IMR-90 (cell line): Measurements from ENCODE around the gene CHPF. TPM values are rescaled to one million over a fixed set of nuclear protein-coding genes. Genes with fewer than 3 reads are reported as not detected.
A peak's percentile ranks its signal among the peaks of the same experiment; 100 is the strongest.

Experiments used
- ATAC-seq: fragments of 200-7000 bp; cut with Tn5 transposase; 2 replicates; pipeline ENCODE4 v1.9.1; 2020; ENCODE audit warnings: low read depth, mild to moderate bottlenecking, moderate library complexity
- Bru-seq: library from RNA; stranded (reverse); fragments of 400-500 nt; gene quantifications from one replicate; lab custom pipeline; 2021; lab: Mats Ljungman, UMichigan
- BruChase-seq, 2 experiments: library from RNA; stranded (reverse); fragments of 400-500 nt; gene quantifications; one replicate each; lab custom pipeline; 2021; lab: Mats Ljungman, UMichigan
- BruUV-seq: library from RNA; stranded (reverse); fragments of 400-500 nt; replicated peaks from 2 replicates; lab custom pipeline; 2021; lab: Mats Ljungman, UMichigan
- CTCF ChIA-PET: fragments of 300-600 bp; formaldehyde crosslinking; extraction: SDS; loops from one replicate; lab custom pipeline; 2021; ENCODE audit warnings: antibody characterized with exemption; lab: Yijun Ruan, JAX
- POLR2A ChIA-PET: fragments of 300-600 bp; sonication (Branson Sonifier 250); formaldehyde crosslinking; loops from one replicate; lab custom pipeline; 2022; ENCODE audit warnings: antibody characterized with exemption; ENCODE audit not compliant: unreplicated experiment; lab: Charles Lee
- DNase-seq: peaks from one replicate; pipeline ENCODE4 v3.0.0; 2013
- H2AFZ ChIP-seq: replicated peaks from 2 replicates; pipeline ENCODE3; 2013; ENCODE audit warnings: low read length, mild to moderate bottlenecking; ENCODE audit not compliant: poor library complexity
- H2AK5ac ChIP-seq: 2 replicates; pipeline ENCODE4 v1.6.1; 2013; ENCODE audit warnings: low read depth, low read length, inconsistent platforms
- H2AK9ac ChIP-seq: replicated peaks from 2 replicates; pipeline ENCODE3; 2013; ENCODE audit warnings: mild to moderate bottlenecking, low read depth, low read length, moderate library complexity; ENCODE audit not compliant: poor library complexity
- H2BK120ac ChIP-seq: 2 replicates; pipeline ENCODE4 v1.6.1; 2013; ENCODE audit warnings: low read depth, low read length, inconsistent platforms
- H2BK15ac ChIP-seq: 3 replicates; pipeline ENCODE4 v1.6.1; 2013; ENCODE audit warnings: low read depth, low read length, inconsistent platforms
- H2BK20ac ChIP-seq: 2 replicates; pipeline ENCODE4 v1.6.1; 2013; ENCODE audit warnings: low read depth, mild to moderate bottlenecking, inconsistent platforms, low read length, moderate library complexity
- H2BK5ac ChIP-seq: 2 replicates; pipeline ENCODE4 v1.6.1; 2013; ENCODE audit warnings: mild to moderate bottlenecking, low read depth, low read length, inconsistent platforms; ENCODE audit not compliant: poor library complexity, severe bottlenecking
- H3K14ac ChIP-seq: replicated peaks from 2 replicates; pipeline ENCODE4 v1.6.1; 2013; ENCODE audit warnings: low read depth, low read length, inconsistent platforms
- H3K18ac ChIP-seq: 2 replicates; pipeline ENCODE4 v1.6.1; 2013; ENCODE audit warnings: low read depth, low read length, control low read depth
- H3K23ac ChIP-seq: 2 replicates; pipeline ENCODE4 v1.6.1; 2013; ENCODE audit warnings: low read depth, low read length, inconsistent platforms
- H3K27ac ChIP-seq: 2 replicates; pipeline ENCODE4 v1.5.1; 2013; ENCODE audit warnings: mild to moderate bottlenecking, control low read depth, low read length; ENCODE audit not compliant: insufficient read depth
- H3K27me3 ChIP-seq: 2 replicates; pipeline ENCODE4 v1.6.1; 2013; ENCODE audit warnings: low read length; ENCODE audit not compliant: control insufficient read depth, insufficient read depth
- H3K36me3 ChIP-seq: 2 replicates; pipeline ENCODE4 v1.6.1; 2013; ENCODE audit warnings: low read length, mixed read lengths; ENCODE audit not compliant: control insufficient read depth, insufficient read depth
- H3K4ac ChIP-seq: 2 replicates; pipeline ENCODE4 v1.6.1; 2013; ENCODE audit warnings: low read depth, low read length, inconsistent platforms
- H3K4me1 ChIP-seq: 2 replicates; pipeline ENCODE4 v1.6.1; 2013; ENCODE audit warnings: low read length, mixed read lengths; ENCODE audit not compliant: control insufficient read depth, insufficient read depth
- H3K4me2 ChIP-seq: 2 replicates; pipeline ENCODE4 v1.6.1; 2013; ENCODE audit warnings: low read depth, mild to moderate bottlenecking, control low read depth, low read length, moderate library complexity
- H3K4me3 ChIP-seq: 2 replicates; pipeline ENCODE4 v1.5.1; 2013; ENCODE audit warnings: low read depth, mild to moderate bottlenecking, control low read depth, low read length, moderate library complexity; ENCODE audit not compliant: insufficient read depth
- H3K56ac ChIP-seq: 2 replicates; pipeline ENCODE4 v1.6.1; 2013; ENCODE audit warnings: low read length, inconsistent platforms; ENCODE audit not compliant: insufficient read depth; ENCODE audit errors: extremely low read depth
- H3K79me1 ChIP-seq, 2 experiments: 2 replicates each; pipeline ENCODE4 v1.6.1; 2013; ENCODE audit warnings: low read length in 2 of 2, inconsistent platforms in 1 of 2, low read depth in 1 of 2
- H3K9ac ChIP-seq: 2 replicates; pipeline ENCODE4 v1.6.1; 2013; ENCODE audit warnings: low read depth, low read length, control low read depth
- H3K9me1 ChIP-seq: 2 replicates; pipeline ENCODE4 v1.6.1; 2013; ENCODE audit warnings: low read length, inconsistent platforms; ENCODE audit not compliant: insufficient read depth
- H3K9me3 ChIP-seq: 2 replicates; pipeline ENCODE4 v1.6.1; 2013; ENCODE audit warnings: low read length; ENCODE audit not compliant: control insufficient read depth, insufficient read depth
- H4K20me1 ChIP-seq: 2 replicates; pipeline ENCODE4 v1.6.1; 2013; ENCODE audit warnings: low read length, inconsistent platforms; ENCODE audit not compliant: insufficient read depth
- H4K5ac ChIP-seq: 2 replicates; pipeline ENCODE4 v1.6.1; 2013; ENCODE audit warnings: mild to moderate bottlenecking, low read depth, low read length, control low read depth
- H4K8ac ChIP-seq, 2 experiments: 2 replicates each; pipeline ENCODE4 v1.6.1; 2013; ENCODE audit warnings: low read depth in 2 of 2, low read length in 2 of 2, control low read depth in 1 of 2, inconsistent platforms in 1 of 2
- H4K91ac ChIP-seq: 2 replicates; pipeline ENCODE4 v1.6.1; 2013; ENCODE audit warnings: low read depth, low read length, inconsistent platforms; ENCODE audit not compliant: insufficient read depth
- BHLHE40 ChIP-seq: fragments of 150-350 bp; IDR thresholded peaks from 2 replicates; pipeline ENCODE4 v1.6.1; 2016; ENCODE audit warnings: mild to moderate bottlenecking, low read depth, low read length
- CEBPB ChIP-seq: IDR thresholded peaks from 2 replicates; pipeline ENCODE4 v1.6.1; 2012; ENCODE audit warnings: low read depth, low read length, improper control_type of control experiment
- CHD1 ChIP-seq: IDR thresholded peaks from 2 replicates; pipeline ENCODE4 v1.6.1; 2012; ENCODE audit warnings: low read depth, low read length, improper control_type of control experiment
- ELK1 ChIP-seq: fragments of 150-350 bp; IDR thresholded peaks from 2 replicates; pipeline ENCODE4 v1.6.1; 2016; ENCODE audit warnings: low read depth, mild to moderate bottlenecking, low read length, moderate library complexity, borderline replicate concordance
- FOS ChIP-seq: fragments of 150-350 bp; IDR thresholded peaks from 2 replicates; pipeline ENCODE4 v1.6.1; 2016; ENCODE audit warnings: low read depth, low read length
- MAFK ChIP-seq: IDR thresholded peaks from 2 replicates; pipeline ENCODE4 v1.6.1; 2012; ENCODE audit warnings: low read depth, low read length, improper control_type of control experiment
- MAZ ChIP-seq: IDR thresholded peaks from 2 replicates; pipeline ENCODE4 v1.6.1; 2012; ENCODE audit warnings: low read depth, mild to moderate bottlenecking, low read length, improper control_type of control experiment, moderate library complexity, borderline replicate concordance
- MXI1 ChIP-seq: IDR thresholded peaks from 2 replicates; pipeline ENCODE4 v1.6.1; 2012; ENCODE audit warnings: low read depth, mild to moderate bottlenecking, low read length, moderate library complexity, borderline replicate concordance
- NFE2L2 ChIP-seq: fragments of 150-350 bp; IDR thresholded peaks from 2 replicates; pipeline ENCODE4 v1.6.1; 2016; ENCODE audit warnings: low read depth, mild to moderate bottlenecking, low read length
- POLR2A ChIP-seq: IDR thresholded peaks from 2 replicates; pipeline ENCODE4 v1.6.1; 2012; ENCODE audit warnings: mild to moderate bottlenecking, low read depth, low read length
- RAD21 ChIP-seq: IDR thresholded peaks from 2 replicates; pipeline ENCODE4 v1.6.1; 2012; ENCODE audit warnings: low read length, improper control_type of control experiment
- RCOR1 ChIP-seq: IDR thresholded peaks from 2 replicates; pipeline ENCODE4 v1.6.1; 2012; ENCODE audit warnings: mild to moderate bottlenecking, low read length, improper control_type of control experiment; ENCODE audit not compliant: insufficient replicate concordance
- RFX5 ChIP-seq: IDR thresholded peaks from 2 replicates; pipeline ENCODE4 v1.8.0; 2012; ENCODE audit warnings: low read depth, mild to moderate bottlenecking, low read length, moderate library complexity
- USF2 ChIP-seq: fragments of 150-350 bp; IDR thresholded peaks from 2 replicates; pipeline ENCODE4 v1.6.1; 2017; ENCODE audit warnings: mild to moderate bottlenecking, antibody characterized with exemption, low read length, low read depth
- WGBS, 2 experiments: methylation state at CpG; one replicate each; pipeline versions ENCODE4 v1.1.5 to v1.1.7; 2013; ENCODE audit warnings: missing lambda C conversion rate in 2 of 2; ENCODE audit not compliant: insufficient read length in 1 of 2; ENCODE audit errors: extremely low coverage in 2 of 2; 5-methylcytosine and 5-hydroxymethylcytosine counted together
- dilution Hi-C: fragments of 300-500 bp; cut with HindIII; formaldehyde crosslinking; loops from one replicate; pipeline ENCODE4 v1.14.3; 2018; ENCODE audit warnings: low sequenced_read_pairs; ENCODE audit not compliant: unreplicated experiment
- in situ Hi-C: fragments of 300-500 bp; cut with MboI; formaldehyde crosslinking; loops from 3 replicates; pipeline ENCODE4 v1.14.3; 2019; ENCODE audit warnings: low sequenced_read_pairs, inconsistent platforms, mixed read lengths
- intact Hi-C: fragments of 100-400 bp; cut with micrococcal nuclease; formaldehyde crosslinking; loops from 2 replicates; pipeline ENCODE4 v1.10.0; 2022
- long read RNA-seq: library from polyadenylated mRNA; unstranded; transcript quantifications from one replicate; pipeline ENCODE4 v2.0.0, GENCODE V29; 2021; ENCODE audit not compliant: unreplicated experiment
- polyA plus RNA-seq, 3 experiments: library from polyadenylated mRNA; depleted of rRNA; stranded (reverse); fragments of >200 nt; gene quantifications; 2 replicates each; pipeline ENCODE4 v1.2.3, GENCODE V29; 2012; ENCODE audit warnings: low replicate concordance in 1 of 3
- total RNA-seq: library from RNA; depleted of rRNA; stranded (reverse); fragments of >200 nt; gene quantifications from 2 replicates; pipeline ENCODE4 v1.2.3, GENCODE V29; 2012; rRNA removed

CHPF gene
- total RNA-seq, result 24.0 and 27.2 TPM in 2 replicates
- polyA plus RNA-seq (2012; rRNA removed), result 115 and 147 TPM in 2 replicates
- polyA plus RNA-seq (2012; cell fraction: cytosol; rRNA removed), result 108 and 204 TPM in 2 replicates
- polyA plus RNA-seq (2012; cell fraction: nucleus; rRNA removed; ENCODE audit: low replicate concordance), result 37.3 and 118 TPM in 2 replicates
- percentile 63 among the genes with signal in this experiment for Bru-seq, nascent RNA
- BruChase-seq, experiment 1, labeled RNA remaining after a 6-hour chase, result percentile 82 among the genes with signal in this experiment
- percentile 66 among the genes with signal in this experiment for BruChase-seq, experiment 2, labeled RNA remaining after a 2-hour chase
- long read RNA-seq, transcript CHPF-202 (2 exons, 1,079 nt), result minor isoform, 8 of 121 reads
- long read RNA-seq, transcript CHPF-201 (4 exons, 3,013 nt), result major isoform, 44 of 121 reads
- long read RNA-seq, partial matches to known transcripts, result 66 of 121 reads
- long read RNA-seq, other reads (novel, unspliced or antisense), result 3 of 121 reads

- H4K5ac ChIP-seq, result no peak within 1 kb of the TSS
- H3K56ac ChIP-seq, result no peak within 1 kb of the TSS
- H3K4me1 ChIP-seq, result peaks cover 12% of the 10 kb centered on the region
- ATAC-seq (peak; percentile 89), DNase-seq (peak; percentile 97)
- peak within 1 kb of the TSS; percentile 22 to 56; a peak in 2 of 4 replicates for H4K8ac ChIP-seq
- peaks cover 26% of the 10 kb centered on the region for H3K36me3 ChIP-seq
- peak within 1 kb of the TSS; percentile 48 for H3K27ac ChIP-seq
- H3K23ac ChIP-seq, result peak within 1 kb of the TSS; percentile 59
- H3K9me1 ChIP-seq, result peaks cover 2% of the 10 kb centered on the region; the same call in 1 of the 2 replicates
- H3K4me2 ChIP-seq, result peak within 1 kb of the TSS; percentile 76
- no peaks in the 10 kb centered on the region for H3K27me3 ChIP-seq
- no peak within 1 kb of the TSS; the same call in 2 of the 3 replicates for H2BK15ac ChIP-seq
- in situ Hi-C loops, result no loop called here
- H3K18ac ChIP-seq, result no peak within 1 kb of the TSS
- no peak within 1 kb of the TSS for H2BK20ac ChIP-seq
- ChIA-PET CTCF (interaction anchor here (1.3 kb wide), 1 partner anchor 16 kb away, joined by 8 read pairs; no protein-coding TSS in a partner anchor), POLR2A (no interaction called here)
- peak within 1 kb of the TSS; percentile 73 for H2BK5ac ChIP-seq
- dilution Hi-C loops, result no loop called here
- peak within 1 kb of the TSS; percentile 91 for H2AK9ac ChIP-seq
- WGBS, 2 experiments, result 0% methylated on average over 44 of the region's 75 CpGs; no CpG with 5 or more reads in 1 of the 2 experiments
- H2AK5ac ChIP-seq, result peak within 1 kb of the TSS; percentile 43; the same call in 1 of the 2 replicates
- peak within 1 kb of the TSS; percentile 86 for H3K4me3 ChIP-seq
- H4K91ac ChIP-seq, result no peak within 1 kb of the TSS
- peaks cover 6 to 31% of the 10 kb centered on the region in 2 experiments; a peak in 3 of 4 replicates for H3K79me1 ChIP-seq
- H2BK120ac ChIP-seq, result 0 out of 2 replicates have a peak within 1 kb of the TSS, but pooled peaks have one; percentile 32
- H3K9me3 ChIP-seq, result no peaks in the 10 kb centered on the region
- H4K20me1 ChIP-seq, result peaks cover 25% of the 10 kb centered on the region
- peak within 1 kb of the TSS; percentile 97 for H2AFZ ChIP-seq
- no TSS peak for BruUV-seq
- peak within 1 kb of the TSS; percentile 76 for H3K14ac ChIP-seq
- H3K4ac ChIP-seq, result peak within 1 kb of the TSS; percentile 35; the same call in 1 of the 2 replicates
- H3K9ac ChIP-seq, result peak within 1 kb of the TSS; percentile 81
- intact Hi-C loops, result loop anchor here (2.0 kb wide), 1 partner anchor 53 kb away; the partner anchor contains the start of gene STK11IP
- TF ChIP-seq NFE2L2, result no peak
- TF ChIP-seq MXI1, result peak; percentile 34; the same call in 1 of the 2 replicates
- no peak for TF ChIP-seq CEBPB
- TF ChIP-seq CHD1, result no peak
- no peak for TF ChIP-seq USF2
- TF ChIP-seq MAZ, result peak; percentile 99
- TF ChIP-seq RAD21, result no peak
- TF ChIP-seq RCOR1, result no peak
- no peak for TF ChIP-seq MAFK
- TF ChIP-seq RFX5, result no peak
- TF ChIP-seq ELK1, result peak; percentile 64; the same call in 1 of the 2 replicates
- TF ChIP-seq POLR2A, result peak; percentile 75
- peak; percentile 50; the same call in 1 of the 2 replicates for TF ChIP-seq BHLHE40
- no peak for TF ChIP-seq FOS
Observed at GRCh38 chr2:219543596-219544358, at the start of gene CHPF, which contains the start of gene TMEM198. Gene CHPF (minus strand): TSS chr2:219543809. CDS start chr2:219543538, 271 bp downstream. Gene TMEM198 (plus strand): TSS chr2:219544028. CDS start chr2:219544728, 700 bp downstream.
